ENCODE data around the gene ACOXL. TPM values are rescaled to one million over a fixed set of nuclear protein-coding genes. Genes with fewer than 3 reads are reported as not detected.

Gene ACOXL
- total RNA-seq, 2 donors from 2014 or later: not detected

- no peak overlapping the region for H3K27ac ChIP-seq
- TF ChIP-seq CTCF (IDR thresholded peaks at IDR 0.05): no peak
- peaks cover 0 to 6% of the 10 kb centered on the region in 2 donors for H3K4me1 ChIP-seq (ENCODE audit: control insufficient read depth in 1 of 2, low read depth in 2 of 2)
- ATAC-seq (ENCODE audit: insufficient number of reproducible peaks, low FRiP score, low read depth) (no peak), DNase-seq (ENCODE audit: low spot score) (no peak)
- H3K36me3 ChIP-seq: no peaks in the 10 kb centered on the region
- H3K9me3 ChIP-seq: peaks cover 5% of the 10 kb centered on the region
- no peak overlapping the region for H3K4me3 ChIP-seq
- H3K27me3 ChIP-seq (replicated peaks; ENCODE audit: insufficient read depth): no peaks in the 10 kb centered on the region
Measured at GRCh38 chr2:110759411-110759810, 27.0 kb downstream of the ACOXL start.

- Histone ChIP-seq H3K4me3 (no peak overlapping the region), H3K9me3 (no peaks in the 10 kb centered on the region), H3K36me3 (no peaks in the 10 kb centered on the region), H3K27me3 (replicated peaks; ENCODE audit: insufficient read depth) (no peaks in the 10 kb centered on the region), H3K4me1 (ENCODE audit: control insufficient read depth in 1 of 2, low read depth in 2 of 2) (no peaks in the 10 kb centered on the region), H3K27ac (no peak overlapping the region)
- TF ChIP-seq CTCF (IDR thresholded peaks at IDR 0.05): no peak
- DNase-seq (ENCODE audit: low spot score): no peak
- no peak for ATAC-seq (ENCODE audit: insufficient number of reproducible peaks, low FRiP score, low read depth)
Measured at GRCh38 chr2:110764931-110765330, 32.6 kb downstream of the ACOXL start.

GRCh38 chr2:110766291-110766690 lies 33.9 kb downstream of the ACOXL start:
- no peak for ATAC-seq (ENCODE audit: insufficient number of reproducible peaks, low FRiP score, low read depth)
- DNase-seq (ENCODE audit: low spot score): no peak
- Histone ChIP-seq H3K27ac (no peak overlapping the region), H3K9me3 (no peaks in the 10 kb centered on the region), H3K36me3 (no peaks in the 10 kb centered on the region), H3K27me3 (replicated peaks; ENCODE audit: insufficient read depth) (no peaks in the 10 kb centered on the region), H3K4me1 (ENCODE audit: control insufficient read depth in 1 of 2, low read depth in 2 of 2) (peaks cover 0 to 8% of the 10 kb centered on the region in 2 donors), H3K4me3 (no peak overlapping the region)
- no peak for TF ChIP-seq CTCF (IDR thresholded peaks at IDR 0.05)

GRCh38 chr2:110768591-110768990 lies 36.2 kb downstream of the ACOXL start:
- H3K4me3 ChIP-seq: no peak overlapping the region
- H3K36me3 ChIP-seq: no peaks in the 10 kb centered on the region
- peaks cover 4 to 14% of the 10 kb centered on the region in 2 donors for H3K4me1 ChIP-seq (ENCODE audit: control insufficient read depth in 1 of 2, low read depth in 2 of 2)
- no peak for TF ChIP-seq CTCF (IDR thresholded peaks at IDR 0.05)
- no peaks in the 10 kb centered on the region for H3K9me3 ChIP-seq
- no peaks in the 10 kb centered on the region for H3K27me3 ChIP-seq (replicated peaks; ENCODE audit: insufficient read depth)
- no peak overlapping the region for H3K27ac ChIP-seq
- ATAC-seq (ENCODE audit: insufficient number of reproducible peaks, low FRiP score, low read depth) (no peak), DNase-seq (ENCODE audit: low spot score) (no peak)

GRCh38 chr2:110770404-110770958 lies 38.1 kb downstream of the ACOXL start:
- ATAC-seq (ENCODE audit: insufficient number of reproducible peaks, low FRiP score, low read depth): no peak
- DNase-seq (ENCODE audit: low spot score): no peak
- TF ChIP-seq CTCF (IDR thresholded peaks at IDR 0.05): no peak
- no peaks in the 10 kb centered on the region for H3K27me3 ChIP-seq (replicated peaks; ENCODE audit: insufficient read depth)
- H3K4me3 ChIP-seq: no peak overlapping the region
- H3K27ac ChIP-seq: no peak overlapping the region
- peaks cover 9 to 20% of the 10 kb centered on the region in 2 donors for H3K4me1 ChIP-seq (ENCODE audit: control insufficient read depth in 1 of 2, low read depth in 2 of 2)
- H3K36me3 ChIP-seq: no peaks in the 10 kb centered on the region
- no peaks in the 10 kb centered on the region for H3K9me3 ChIP-seq

Measured in thoracic aorta (tissue), 2 donors.